GM21529 (cell line): ENCODE data around the gene TARBP1.
"Not testable (repeated sequence)": the region's sequence is repeated elsewhere in the genome, so short reads cannot be mapped to it uniquely, and the experiment has no call there.

Source experiments
- ATAC-seq: cut with Tn5 transposase; IDR thresholded peaks from one replicate; pipeline ENCODE4 v1.9.1; 2021; ENCODE audit not compliant: unreplicated experiment

Gene TARBP1

GRCh38 chr1:234437423-234438171, 41.4 kb downstream of the TARBP1 start:
- ATAC-seq, result no peak

- no peak for ATAC-seq
Measured at GRCh38 chr1:234435620-234436019, 43.4 kb downstream of the TARBP1 start.

- no peak for ATAC-seq
Measured at GRCh38 chr1:234434706-234435105, 44.3 kb downstream of the TARBP1 start.

- ATAC-seq, result no peak
Measured at GRCh38 chr1:234433563-234434285, 45.3 kb downstream of the TARBP1 start.

GRCh38 chr1:234431255-234431654, 47.7 kb downstream of the TARBP1 start:
- ATAC-seq, result no peak

- ATAC-seq, result no peak
Measured at GRCh38 chr1:234430691-234431090, 48.3 kb downstream of the TARBP1 start.

- no peak for ATAC-seq
Measured at GRCh38 chr1:234429434-234429806, 49.6 kb downstream of the TARBP1 start.

- no peak for ATAC-seq
Measured at GRCh38 chr1:234427950-234428646, 50.9 kb downstream of the TARBP1 start.

- ATAC-seq, result no peak
Measured at GRCh38 chr1:234413990-234414389, 65.0 kb downstream of the TARBP1 start.

GRCh38 chr1:234413485-234413884, 65.5 kb downstream of the TARBP1 start:
- ATAC-seq, result no peak

GRCh38 chr1:234412830-234413229, 66.1 kb downstream of the TARBP1 start:
- no peak for ATAC-seq

GRCh38 chr1:234409328-234409727, 69.7 kb downstream of the TARBP1 start:
- no peak for ATAC-seq

GRCh38 chr1:234408757-234409156, 70.2 kb downstream of the TARBP1 start:
- no peak for ATAC-seq

- ATAC-seq, result no peak
Measured at GRCh38 chr1:234406871-234407270, 72.1 kb downstream of the TARBP1 start.

- ATAC-seq, result no peak
Measured at GRCh38 chr1:234405676-234406075, 73.3 kb downstream of the TARBP1 start.

- no peak for ATAC-seq
Measured at GRCh38 chr1:234402939-234403338, 76.0 kb downstream of the TARBP1 start.

GRCh38 chr1:234401658-234402057, 77.3 kb downstream of the TARBP1 start:
- ATAC-seq, result no peak

- peak; percentile 61 for ATAC-seq
Measured at GRCh38 chr1:234400773-234401172, 78.2 kb downstream of the TARBP1 start.

GRCh38 chr1:234399515-234399914, 79.5 kb downstream of the TARBP1 start:
- ATAC-seq, result not testable (repeated sequence)

- ATAC-seq, result peak; percentile 50
Measured at GRCh38 chr1:234398849-234399381, 80.1 kb downstream of the TARBP1 start.

- no peak for ATAC-seq
Measured at GRCh38 chr1:234397732-234398131, 81.2 kb downstream of the TARBP1 start.

GRCh38 chr1:234396871-234397270, 82.1 kb downstream of the TARBP1 start:
- ATAC-seq, result no peak
